Testis (tissue), 2 donors: ENCODE results near the gene GPC3.

Experiments
- POLR2A ChIP-seq: fragments of 450-650 bp; IDR thresholded peaks from one replicate; pipeline ENCODE4 v1.6.1; 2017; ENCODE audit warnings: antibody characterized with exemption, mild to moderate bottlenecking, moderate library complexity
- TF ChIP-seq, protein P1 (sequence below), 3 experiments: fragments of 450-650 bp in 2 of 3; fragments of 200-600 bp in 1 of 3; sonication (generic) in 1 of 3; IDR thresholded peaks; one replicate each; pipeline ENCODE4 v1.5.1; 2016 to 2019; ENCODE audit warnings: antibody characterized with exemption in 3 of 3, mild to moderate bottlenecking in 2 of 3, moderate library complexity in 1 of 3

DNA sequence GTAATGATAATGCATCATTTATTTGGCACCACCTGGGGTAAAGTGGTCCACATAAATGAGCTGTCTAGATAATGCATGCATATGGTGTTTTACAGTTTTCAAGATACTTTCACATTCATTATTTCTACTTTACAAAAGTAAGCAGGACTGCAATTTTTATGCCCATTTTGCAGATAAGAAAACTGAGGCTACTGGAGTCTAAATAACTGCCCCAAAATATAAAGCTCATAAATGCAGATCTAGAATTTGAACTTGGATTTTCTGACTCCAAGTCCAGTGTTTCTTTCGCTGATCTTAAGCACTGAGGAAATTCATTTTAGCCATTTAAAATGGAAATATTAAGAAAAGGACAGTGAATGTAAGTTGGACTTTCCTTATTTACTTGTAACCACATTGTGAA lies 36.5 kb downstream of the GPC3 start:
- TF ChIP-seq, protein P1, sequence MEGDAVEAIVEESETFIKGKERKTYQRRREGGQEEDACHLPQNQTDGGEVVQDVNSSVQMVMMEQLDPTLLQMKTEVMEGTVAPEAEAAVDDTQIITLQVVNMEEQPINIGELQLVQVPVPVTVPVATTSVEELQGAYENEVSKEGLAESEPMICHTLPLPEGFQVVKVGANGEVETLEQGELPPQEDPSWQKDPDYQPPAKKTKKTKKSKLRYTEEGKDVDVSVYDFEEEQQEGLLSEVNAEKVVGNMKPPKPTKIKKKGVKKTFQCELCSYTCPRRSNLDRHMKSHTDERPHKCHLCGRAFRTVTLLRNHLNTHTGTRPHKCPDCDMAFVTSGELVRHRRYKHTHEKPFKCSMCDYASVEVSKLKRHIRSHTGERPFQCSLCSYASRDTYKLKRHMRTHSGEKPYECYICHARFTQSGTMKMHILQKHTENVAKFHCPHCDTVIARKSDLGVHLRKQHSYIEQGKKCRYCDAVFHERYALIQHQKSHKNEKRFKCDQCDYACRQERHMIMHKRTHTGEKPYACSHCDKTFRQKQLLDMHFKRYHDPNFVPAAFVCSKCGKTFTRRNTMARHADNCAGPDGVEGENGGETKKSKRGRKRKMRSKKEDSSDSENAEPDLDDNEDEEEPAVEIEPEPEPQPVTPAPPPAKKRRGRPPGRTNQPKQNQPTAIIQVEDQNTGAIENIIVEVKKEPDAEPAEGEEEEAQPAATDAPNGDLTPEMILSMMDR (IDR thresholded peaks at IDR 0.05) = no peak
- TF ChIP-seq POLR2A = no peak
